H9 (cell line): Measurements from ENCODE around the gene SHC4. TPM values are rescaled to one million over a fixed set of nuclear protein-coding genes. Genes with fewer than 3 reads are reported as not detected.

Source experiments
- DNase-seq: peaks from one replicate; pipeline ENCODE4 v3.0.0-alpha.2; 2017
- H2AFZ ChIP-seq: one replicate; pipeline ENCODE4 v1.6.1; 2013; ENCODE audit warnings: mild to moderate bottlenecking, low read length, control low read depth, moderate library complexity
- H2AK5ac ChIP-seq: 2 replicates; pipeline ENCODE4 v1.6.1; 2013; ENCODE audit warnings: low read length, control low read depth, mixed read lengths; ENCODE audit not compliant: insufficient read length
- H2BK120ac ChIP-seq: one replicate; pipeline ENCODE4 v1.6.1; 2013; ENCODE audit warnings: low read depth, mild to moderate bottlenecking, low read length, control low read depth, inconsistent platforms; ENCODE audit not compliant: poor library complexity, severe bottlenecking
- H2BK12ac ChIP-seq: 2 replicates; pipeline ENCODE4 v1.6.1; 2013; ENCODE audit warnings: low read length, control low read depth, mixed read lengths, low read depth; ENCODE audit not compliant: insufficient read length
- H2BK15ac ChIP-seq: 2 replicates; pipeline ENCODE4 v1.6.1; 2013; ENCODE audit warnings: low read depth, low read length, control low read depth
- H2BK20ac ChIP-seq: one replicate; pipeline ENCODE4 v1.6.1; 2013; ENCODE audit warnings: low read depth, mild to moderate bottlenecking, low read length, control low read depth, inconsistent platforms; ENCODE audit not compliant: poor library complexity, severe bottlenecking
- H2BK5ac ChIP-seq: 2 replicates; pipeline ENCODE4 v1.6.1; 2013; ENCODE audit warnings: low read length, control low read depth, mixed read lengths; ENCODE audit not compliant: insufficient read length
- H3K14ac ChIP-seq: 2 replicates; pipeline ENCODE4 v1.6.1; 2013; ENCODE audit warnings: low read length, control low read depth; ENCODE audit not compliant: insufficient read depth
- H3K18ac ChIP-seq: 2 replicates; pipeline ENCODE4 v1.6.1; 2013; ENCODE audit warnings: low read depth, mild to moderate bottlenecking, mixed read lengths, low read length, control low read depth; ENCODE audit not compliant: insufficient read length
- H3K23ac ChIP-seq: 2 replicates; pipeline ENCODE4 v1.6.1; 2013; ENCODE audit warnings: low read length, control low read depth, mixed read lengths, low read depth; ENCODE audit not compliant: insufficient read length
- H3K23me2 ChIP-seq: 2 replicates; pipeline ENCODE4 v1.6.1; 2013; ENCODE audit warnings: low read depth, mild to moderate bottlenecking, mixed read lengths, low read length, control low read depth; ENCODE audit not compliant: insufficient read length, poor library complexity, severe bottlenecking
- H3K27ac ChIP-seq: 2 replicates; pipeline ENCODE4 v1.5.1; 2013; ENCODE audit warnings: low read length, control low read depth, mixed read lengths, low read depth; ENCODE audit not compliant: insufficient read length
- H3K27me3 ChIP-seq: 2 replicates; pipeline ENCODE4 v1.6.1; 2013; ENCODE audit warnings: low read length, control low read depth, inconsistent platforms; ENCODE audit not compliant: insufficient read depth
- H3K4ac ChIP-seq: 2 replicates; pipeline ENCODE4 v1.6.1; 2013; ENCODE audit warnings: low read depth, mild to moderate bottlenecking, control low read depth, inconsistent platforms, low read length, moderate library complexity
- H3K4me1 ChIP-seq: 2 replicates; pipeline ENCODE4 v1.6.1; 2013; ENCODE audit warnings: low read length, control low read depth, inconsistent platforms; ENCODE audit not compliant: insufficient read depth
- H3K4me2 ChIP-seq: 2 replicates; pipeline ENCODE4 v1.6.1; 2013; ENCODE audit warnings: low read length, control low read depth, mixed read lengths; ENCODE audit not compliant: insufficient read length, insufficient read depth
- H3K56ac ChIP-seq: 2 replicates; pipeline ENCODE4 v1.6.1; 2013; ENCODE audit warnings: low read depth, mild to moderate bottlenecking, mixed read lengths, low read length, control low read depth; ENCODE audit not compliant: insufficient read length
- H3K79me1 ChIP-seq: 2 replicates; pipeline ENCODE4 v1.6.1; 2013; ENCODE audit warnings: low read depth, mild to moderate bottlenecking, moderate library complexity, low read length, control low read depth, inconsistent platforms; ENCODE audit not compliant: insufficient read depth, poor library complexity, severe bottlenecking
- H3K79me2 ChIP-seq: 2 replicates; pipeline ENCODE4 v1.6.1; 2013; ENCODE audit warnings: low read length, control low read depth, inconsistent platforms; ENCODE audit not compliant: insufficient read depth
- H3K9ac ChIP-seq: 2 replicates; pipeline ENCODE4 v1.6.1; 2013; ENCODE audit warnings: low read length, control low read depth, mixed read lengths; ENCODE audit not compliant: insufficient read length; ENCODE audit errors: extremely low read depth
- H3K9me3 ChIP-seq: one replicate; pipeline ENCODE4 v1.6.1; 2013; ENCODE audit warnings: low read depth, low read length, inconsistent platforms; ENCODE audit not compliant: control insufficient read depth
- H3T11ph ChIP-seq: one replicate; pipeline ENCODE4 v1.6.1; 2013; ENCODE audit warnings: mild to moderate bottlenecking, low read length, control low read depth, inconsistent platforms
- H4K20me1 ChIP-seq: one replicate; pipeline ENCODE4 v1.6.1; 2013; ENCODE audit not compliant: control insufficient read depth, insufficient read length, insufficient read depth
- H4K5ac ChIP-seq: 2 replicates; pipeline ENCODE4 v1.6.1; 2013; ENCODE audit warnings: low read depth, mild to moderate bottlenecking, mixed read lengths, low read length, control low read depth; ENCODE audit not compliant: insufficient read length
- H4K8ac ChIP-seq: replicated peaks from 2 replicates; pipeline ENCODE4 v1.6.1; 2013; ENCODE audit warnings: low read length, control low read depth, mixed read lengths, low read depth; ENCODE audit not compliant: insufficient read length
- H4K91ac ChIP-seq: 2 replicates; pipeline ENCODE4 v1.6.1; 2013; ENCODE audit warnings: low read depth, mild to moderate bottlenecking, moderate library complexity, mixed read lengths, low read length, control low read depth; ENCODE audit not compliant: insufficient read length
- H3K27ac Mint-ChIP-seq, 3 experiments: 2 replicates in 2 of 3; 3 replicates in 1 of 3; pipeline ENCODE4 v1.8.0; 2020 to 2021; ENCODE audit warnings: mixed read lengths in 3 of 3, mild to moderate bottlenecking in 1 of 3, moderate library complexity in 1 of 3
- H3K27me3 Mint-ChIP-seq: 2 replicates; pipeline ENCODE4 v1.8.0; 2021; ENCODE audit warnings: low read depth, mild to moderate bottlenecking, moderate library complexity, mixed read lengths
- H3K36me3 Mint-ChIP-seq, 3 experiments: 2 replicates in 2 of 3; 3 replicates in 1 of 3; pipeline ENCODE4 v1.8.0; 2020 to 2021; ENCODE audit warnings: low read depth in 3 of 3, mixed read lengths in 3 of 3; ENCODE audit not compliant: insufficient read depth in 1 of 3
- H3K4me1 Mint-ChIP-seq, 2 experiments: 2 replicates each; pipeline ENCODE4 v1.8.0; 2020; ENCODE audit warnings: mixed read lengths in 2 of 2
- H3K4me3 Mint-ChIP-seq, 2 experiments: 2 replicates in 1 of 2; 3 replicates in 1 of 2; pipeline ENCODE4 v1.8.0; 2020 to 2021; ENCODE audit warnings: mild to moderate bottlenecking in 2 of 2, mixed read lengths in 2 of 2, moderate library complexity in 1 of 2
- H3K9me3 Mint-ChIP-seq, 2 experiments: 2 replicates in 1 of 2; 3 replicates in 1 of 2; pipeline ENCODE4 v1.8.0; 2020; ENCODE audit warnings: mild to moderate bottlenecking in 2 of 2, mixed read lengths in 2 of 2, moderate library complexity in 1 of 2
- WGBS: extraction: QIAGEN DNeasy Blood & Tissue Kit; methylation state at CpG from one replicate; pipeline ENCODE4 v1.1.7; 2013; ENCODE audit warnings: missing lambda C conversion rate, low lambda C conversion rate, mixed read lengths; ENCODE audit not compliant: insufficient read length; ENCODE audit errors: extremely low coverage; 5-methylcytosine and 5-hydroxymethylcytosine counted together
- total RNA-seq: library from RNA; stranded (reverse); gene quantifications from 2 replicates; pipeline ENCODE4 v1.2.1, GENCODE V29; 2021
- TF ChIP-seq, protein P1 (sequence below): fragments of 200-600 bp; sonication (generic); conservative IDR thresholded peaks from 3 replicates; pipeline ENCODE4 v1.8.0; 2021; ENCODE audit warnings: antibody characterized with exemption, mild to moderate bottlenecking

Gene SHC4
- total RNA-seq, 1 experiment from 2014 or later: 0.26 TPM

DNA sequence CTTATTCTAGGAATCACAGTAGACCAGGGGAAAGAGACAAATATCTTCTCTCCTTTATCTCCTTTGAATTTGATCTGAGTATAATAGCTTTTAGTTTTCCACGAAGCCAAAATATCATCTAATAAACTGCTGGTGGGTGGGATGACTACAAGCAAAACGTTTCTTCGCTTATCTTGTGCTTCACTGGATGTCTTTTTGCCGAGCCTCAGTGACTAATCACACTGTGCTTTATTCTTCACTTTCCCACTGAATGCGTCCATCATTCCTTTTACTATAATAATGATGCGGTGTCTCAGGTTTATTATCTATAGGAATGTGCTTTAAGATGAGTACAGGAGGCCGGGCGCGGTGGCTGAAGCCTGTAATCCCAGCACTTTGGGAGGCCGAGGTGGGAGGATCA is 185.4 kb downstream of the SHC4 start:
- H4K5ac ChIP-seq: no peak overlapping the region
- H2AK5ac ChIP-seq: no peak overlapping the region
- H4K20me1 ChIP-seq: no peaks in the 10 kb centered on the region
- H3K4me2 ChIP-seq: no peak overlapping the region
- H2BK120ac ChIP-seq: no peak overlapping the region
- no peak overlapping the region for H2BK5ac ChIP-seq
- H3K79me1 ChIP-seq: no peaks in the 10 kb centered on the region
- Mint-ChIP-seq H3K36me3 (peaks cover 6 to 21% (median 8%) of the 10 kb centered on the region in 3 experiments; a peak in 5 of 7 replicates), H3K9me3 (no peaks in the 10 kb centered on the region), H3K4me1 (no peaks in the 10 kb centered on the region), H3K4me3 (no peak overlapping the region), H3K27ac (no peak overlapping the region), H3K27me3 (no peaks in the 10 kb centered on the region)
- H3K79me2 ChIP-seq: no peaks in the 10 kb centered on the region
- no peak overlapping the region for H3K23ac ChIP-seq
- DNase-seq: no peak
- H2BK20ac ChIP-seq: no peak overlapping the region
- WGBS: no CpG with 5 or more reads among the region's 10 CpGs
- H2BK15ac ChIP-seq: no peak overlapping the region
- no peaks in the 10 kb centered on the region for H3K27me3 ChIP-seq
- H3K18ac ChIP-seq: no peak overlapping the region
- no peaks in the 10 kb centered on the region for H3K9me3 ChIP-seq
- H4K91ac ChIP-seq: no peak overlapping the region
- no peak overlapping the region for H3K14ac ChIP-seq
- H3K27ac ChIP-seq: no peak overlapping the region
- H3K23me2 ChIP-seq: no peaks in the 10 kb centered on the region
- H2BK12ac ChIP-seq: no peak overlapping the region
- TF ChIP-seq, protein P1, sequence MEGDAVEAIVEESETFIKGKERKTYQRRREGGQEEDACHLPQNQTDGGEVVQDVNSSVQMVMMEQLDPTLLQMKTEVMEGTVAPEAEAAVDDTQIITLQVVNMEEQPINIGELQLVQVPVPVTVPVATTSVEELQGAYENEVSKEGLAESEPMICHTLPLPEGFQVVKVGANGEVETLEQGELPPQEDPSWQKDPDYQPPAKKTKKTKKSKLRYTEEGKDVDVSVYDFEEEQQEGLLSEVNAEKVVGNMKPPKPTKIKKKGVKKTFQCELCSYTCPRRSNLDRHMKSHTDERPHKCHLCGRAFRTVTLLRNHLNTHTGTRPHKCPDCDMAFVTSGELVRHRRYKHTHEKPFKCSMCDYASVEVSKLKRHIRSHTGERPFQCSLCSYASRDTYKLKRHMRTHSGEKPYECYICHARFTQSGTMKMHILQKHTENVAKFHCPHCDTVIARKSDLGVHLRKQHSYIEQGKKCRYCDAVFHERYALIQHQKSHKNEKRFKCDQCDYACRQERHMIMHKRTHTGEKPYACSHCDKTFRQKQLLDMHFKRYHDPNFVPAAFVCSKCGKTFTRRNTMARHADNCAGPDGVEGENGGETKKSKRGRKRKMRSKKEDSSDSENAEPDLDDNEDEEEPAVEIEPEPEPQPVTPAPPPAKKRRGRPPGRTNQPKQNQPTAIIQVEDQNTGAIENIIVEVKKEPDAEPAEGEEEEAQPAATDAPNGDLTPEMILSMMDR: no peak
- H3K4me1 ChIP-seq: no peaks in the 10 kb centered on the region
- no peak overlapping the region for H2AFZ ChIP-seq
- no peak overlapping the region for H3K56ac ChIP-seq
- no peak overlapping the region for H4K8ac ChIP-seq
- H3K4ac ChIP-seq: no peak overlapping the region
- no peak overlapping the region for H3T11ph ChIP-seq
- no peak overlapping the region for H3K9ac ChIP-seq
